WTC11 (cell line): Measurements from ENCODE around the gene OTOG. TPM values are rescaled to one million over a fixed set of nuclear protein-coding genes. Genes with fewer than 3 reads are reported as not detected.

Experiments used
- ATAC-seq: fragments of 200-7000 bp; cut with Tn5 transposase; 2 replicates; pipeline ENCODE4 v1.10.0; 2021; ENCODE audit warnings: mild to moderate bottlenecking, moderate library complexity
- CTCF ChIA-PET: fragments of 300-600 bp; sonication (Branson Sonifier 250); formaldehyde crosslinking; loops from one replicate; lab custom pipeline; 2021; ENCODE audit warnings: antibody characterized with exemption; lab: Charles Lee
- POLR2A ChIA-PET: fragments of 350-600 bp; sonication (Branson Sonifier 250); formaldehyde crosslinking; loops from one replicate; lab custom pipeline; 2021; ENCODE audit warnings: antibody characterized with exemption; lab: Charles Lee
- DNase-seq: peaks from one replicate; pipeline ENCODE4 v3.0.0; 2021; ENCODE audit warnings: low spot score
- H3K27ac Mint-ChIP-seq: 2 replicates; pipeline ENCODE4 v1.8.0; 2021; ENCODE audit warnings: mixed read lengths
- H3K27me3 Mint-ChIP-seq: 2 replicates; pipeline ENCODE4 v1.8.0; 2021; ENCODE audit warnings: low read depth, mild to moderate bottlenecking, moderate library complexity, mixed read lengths
- H3K36me3 Mint-ChIP-seq: 2 replicates; pipeline ENCODE4 v1.8.0; 2021; ENCODE audit warnings: mixed read lengths
- H3K4me1 Mint-ChIP-seq: 2 replicates; pipeline ENCODE4 v1.8.0; 2022; ENCODE audit warnings: mixed read lengths
- H3K4me3 Mint-ChIP-seq: 2 replicates; pipeline ENCODE4 v1.8.0; 2021; ENCODE audit warnings: mild to moderate bottlenecking, moderate library complexity, mixed read lengths
- H3K9me3 Mint-ChIP-seq: 2 replicates; pipeline ENCODE4 v1.8.0; 2021; ENCODE audit warnings: mixed read lengths
- CREM ChIP-seq: sonication (generic); formaldehyde crosslinking; IDR thresholded peaks from 2 replicates; pipeline ENCODE4 v1.8.1; 2022; ENCODE audit warnings: mild to moderate bottlenecking, missing genetic modification reagents, moderate library complexity
- FOXJ3 ChIP-seq: sonication (generic); formaldehyde crosslinking; IDR thresholded peaks from 2 replicates; pipeline ENCODE4 v1.9.0; 2021; ENCODE audit warnings: missing genetic modification reagents, mild to moderate bottlenecking, borderline replicate concordance
- HMGA2 ChIP-seq: fragments of 250-450 bp; sonication (Bioruptor Pico); IDR thresholded peaks from 2 replicates; pipeline ENCODE4 v1.4.0; 2021; ENCODE audit warnings: mild to moderate bottlenecking, moderate library complexity
- NFYB ChIP-seq: sonication (generic); formaldehyde crosslinking; conservative IDR thresholded peaks from 2 replicates; pipeline ENCODE4 v1.8.0; 2022; ENCODE audit warnings: low read depth, missing genetic modification reagents
- NR1H2 ChIP-seq: sonication (generic); formaldehyde crosslinking; IDR thresholded peaks from 2 replicates; pipeline ENCODE4 v1.9.0; 2021; ENCODE audit warnings: mild to moderate bottlenecking, moderate library complexity, missing genetic modification reagents
- RELA ChIP-seq: sonication (generic); formaldehyde crosslinking; IDR thresholded peaks from 2 replicates; pipeline ENCODE4 v1.8.1; 2022; ENCODE audit warnings: missing genetic modification reagents, mild to moderate bottlenecking, borderline replicate concordance
- TCF7 ChIP-seq: sonication (generic); formaldehyde crosslinking; IDR thresholded peaks from 2 replicates; pipeline ENCODE4 v1.8.0; 2022; ENCODE audit warnings: mild to moderate bottlenecking, low read depth, missing genetic modification reagents, moderate library complexity
- ZNF396 ChIP-seq: fragments of 250-450 bp; sonication (Bioruptor Pico); IDR thresholded peaks from 2 replicates; pipeline ENCODE4 v1.8.0; 2021; ENCODE audit warnings: mild to moderate bottlenecking, moderate library complexity, borderline replicate concordance
- ZNF423 ChIP-seq: fragments of 250-450 bp; sonication (Bioruptor Pico); IDR thresholded peaks from 2 replicates; pipeline ENCODE4 v2.1.2; 2022; ENCODE audit warnings: mild to moderate bottlenecking, moderate library complexity
- ZNF671 ChIP-seq: fragments of 250-450 bp; sonication (Bioruptor Pico); IDR thresholded peaks from 2 replicates; pipeline ENCODE4 v1.8.0; 2021; ENCODE audit warnings: mild to moderate bottlenecking
- total RNA-seq: library from RNA; stranded (reverse); gene quantifications from 3 replicates; pipeline ENCODE4 v1.2.3, GENCODE V29; 2021
- TF ChIP-seq, protein P1 (sequence below): sonication (generic); formaldehyde crosslinking; conservative IDR thresholded peaks from 2 replicates; pipeline ENCODE4 v1.8.1; 2022; ENCODE audit warnings: mild to moderate bottlenecking, missing genetic modification reagents
- TF ChIP-seq, protein P2 (sequence below): sonication (generic); formaldehyde crosslinking; IDR thresholded peaks from 2 replicates; pipeline ENCODE4 v1.8.1; 2023; ENCODE audit warnings: mild to moderate bottlenecking, missing genetic modification reagents, borderline replicate concordance
- TF ChIP-seq, protein P3 (sequence below): fragments of 250-450 bp; sonication (Bioruptor Pico); IDR thresholded peaks from 2 replicates; pipeline ENCODE4 v1.8.0; 2021; ENCODE audit warnings: mild to moderate bottlenecking
- TF ChIP-seq, protein P4 (sequence below): sonication (generic); formaldehyde crosslinking; IDR thresholded peaks from 2 replicates; pipeline ENCODE4 v1.8.1; 2023; ENCODE audit warnings: mild to moderate bottlenecking, missing genetic modification reagents
- TF ChIP-seq, protein P5 (sequence below): sonication (generic); formaldehyde crosslinking; IDR thresholded peaks from 2 replicates; pipeline ENCODE4 v1.8.0; 2022; ENCODE audit warnings: mild to moderate bottlenecking, missing genetic modification reagents
- TF ChIP-seq, protein P6 (sequence below): fragments of 250-450 bp; sonication (Bioruptor Pico); IDR thresholded peaks from 2 replicates; pipeline ENCODE4 v2.1.2; 2022; ENCODE audit warnings: mild to moderate bottlenecking, moderate library complexity

The OTOG gene
- total RNA-seq, 1 experiment from 2014 or later, result 1.4 TPM

DNA sequence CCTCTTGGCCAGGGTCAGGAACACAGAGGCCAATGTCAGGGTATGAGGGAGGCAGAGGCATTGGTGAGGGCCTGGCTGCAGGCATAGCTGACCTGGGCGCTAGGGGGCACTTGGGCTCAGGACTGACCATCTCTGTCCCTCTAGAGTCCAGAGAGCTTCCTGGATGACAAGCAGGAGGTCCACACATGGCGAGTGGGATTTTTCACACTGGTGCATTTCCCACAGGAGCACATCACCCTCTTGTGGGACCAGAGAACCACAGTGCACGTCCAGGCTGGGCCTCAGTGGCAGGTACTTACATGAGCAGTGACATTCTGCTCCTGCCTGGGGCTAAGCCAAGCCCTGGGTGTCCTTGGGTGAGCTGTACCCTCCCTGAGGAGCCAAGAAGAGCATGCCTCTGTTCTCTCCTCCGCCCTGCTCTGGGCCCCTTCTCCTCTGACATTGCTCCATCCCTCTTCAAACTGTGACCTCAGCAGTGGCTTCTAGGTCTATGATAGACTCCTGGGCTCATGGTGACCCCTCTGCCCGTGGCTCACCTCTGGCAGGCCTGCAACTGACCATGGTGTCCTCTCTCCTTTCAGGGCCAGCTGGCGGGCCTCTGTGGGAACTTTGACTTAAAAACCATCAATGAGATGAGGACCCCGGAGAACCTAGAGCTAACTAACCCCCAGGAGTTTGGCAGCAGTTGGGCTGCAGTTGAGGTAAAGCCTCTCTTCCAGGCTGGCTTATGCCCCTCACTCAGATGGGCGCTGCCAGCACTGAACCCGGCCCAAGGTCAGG, 46.6 kb downstream of the OTOG start (continued):
- TF ChIP-seq ZNF396 (CRISPR knock-in tag), result no peak
- no peak for TF ChIP-seq TCF7

DNA sequence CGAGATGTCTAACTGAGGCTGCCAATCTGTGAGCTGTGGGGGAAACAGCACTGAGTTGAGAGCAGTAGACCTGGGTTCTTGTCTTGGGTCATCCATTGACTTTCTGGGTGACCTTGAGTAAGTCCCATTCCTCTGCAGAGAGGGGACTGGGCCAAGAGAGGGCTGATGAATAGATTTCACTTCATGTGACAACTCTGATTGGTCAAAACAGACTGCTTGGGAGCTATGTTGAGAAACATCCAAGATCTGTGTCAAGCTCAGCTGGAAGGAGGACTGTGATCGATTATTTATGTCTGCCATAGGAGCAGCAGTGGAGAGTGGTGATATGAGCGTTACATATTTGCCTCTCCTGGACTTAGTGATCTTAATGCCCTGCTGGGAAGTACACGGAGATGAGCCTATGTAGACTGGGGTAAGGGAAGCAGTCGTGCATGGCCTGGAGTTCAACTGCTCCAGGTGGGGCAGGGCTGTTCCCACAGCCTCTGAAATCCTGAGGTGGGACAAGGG, 47.7 kb downstream of the OTOG start:
- no peak for ATAC-seq
- Mint-ChIP-seq H3K27ac (no peak overlapping the region), H3K4me3 (no peak overlapping the region), H3K36me3 (peaks cover 11% of the 10 kb centered on the region; the same call in 1 of the 2 replicates), H3K9me3 (peaks cover 24% of the 10 kb centered on the region), H3K27me3 (peaks cover 9% of the 10 kb centered on the region), H3K4me1 (no peaks in the 10 kb centered on the region)
- no peak for DNase-seq
- ChIA-PET CTCF (interaction anchor here (2.8 kb wide), 1 partner anchor 136 kb away, joined by 20 read pairs; no protein-coding TSS in a partner anchor), POLR2A (no interaction called here)
- no peak for TF ChIP-seq NR1H2 (CRISPR knock-in tag)
- no peak for TF ChIP-seq CREM (CRISPR knock-in tag)
- TF ChIP-seq, protein P1, sequence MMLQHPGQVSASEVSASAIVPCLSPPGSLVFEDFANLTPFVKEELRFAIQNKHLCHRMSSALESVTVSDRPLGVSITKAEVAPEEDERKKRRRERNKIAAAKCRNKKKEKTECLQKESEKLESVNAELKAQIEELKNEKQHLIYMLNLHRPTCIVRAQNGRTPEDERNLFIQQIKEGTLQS, result no peak
- no peak for TF ChIP-seq FOXJ3
- TF ChIP-seq ZNF423 (CRISPR knock-in tag), result no peak

DNA sequence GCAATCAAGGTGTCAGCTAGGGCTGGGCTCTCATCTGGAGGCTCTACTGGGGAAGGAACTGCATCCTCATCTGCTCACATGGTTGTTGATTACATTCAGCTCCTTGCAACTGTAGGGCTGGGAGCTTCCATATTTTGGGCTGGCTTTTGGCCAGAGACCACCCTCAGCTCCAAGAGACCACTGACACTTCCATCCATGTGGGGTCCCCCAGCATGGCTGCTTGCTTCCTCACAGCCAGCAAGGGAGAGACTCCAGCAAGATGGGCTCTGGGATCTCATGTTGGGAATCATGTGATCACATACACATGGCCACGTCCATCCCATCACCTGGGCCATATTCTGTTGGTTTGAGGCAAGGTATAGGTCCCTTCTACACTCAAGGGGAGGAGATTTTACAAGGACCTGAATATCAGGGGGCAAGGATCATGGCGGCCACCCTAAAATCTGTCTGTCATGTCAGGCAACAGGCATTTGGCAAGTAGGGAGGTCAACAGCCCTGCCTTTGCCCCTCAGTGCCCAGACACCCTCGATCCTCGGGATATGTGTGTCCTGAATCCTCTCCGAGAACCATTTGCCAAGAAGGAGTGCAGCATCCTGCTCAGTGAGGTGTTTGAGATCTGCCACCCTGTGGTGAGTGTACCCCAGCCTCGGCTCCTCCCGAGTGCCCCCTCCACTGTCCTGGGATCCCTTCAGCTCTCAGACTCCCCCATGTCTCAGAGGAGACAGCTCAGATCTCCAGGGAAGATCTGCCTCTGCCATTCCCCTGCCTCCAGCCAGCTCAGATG, 48.7 kb downstream of the OTOG start:
- no peak for TF ChIP-seq ZNF671 (CRISPR knock-in tag)
- TF ChIP-seq NR1H2 (CRISPR knock-in tag), result no peak
- TF ChIP-seq, protein P2, sequence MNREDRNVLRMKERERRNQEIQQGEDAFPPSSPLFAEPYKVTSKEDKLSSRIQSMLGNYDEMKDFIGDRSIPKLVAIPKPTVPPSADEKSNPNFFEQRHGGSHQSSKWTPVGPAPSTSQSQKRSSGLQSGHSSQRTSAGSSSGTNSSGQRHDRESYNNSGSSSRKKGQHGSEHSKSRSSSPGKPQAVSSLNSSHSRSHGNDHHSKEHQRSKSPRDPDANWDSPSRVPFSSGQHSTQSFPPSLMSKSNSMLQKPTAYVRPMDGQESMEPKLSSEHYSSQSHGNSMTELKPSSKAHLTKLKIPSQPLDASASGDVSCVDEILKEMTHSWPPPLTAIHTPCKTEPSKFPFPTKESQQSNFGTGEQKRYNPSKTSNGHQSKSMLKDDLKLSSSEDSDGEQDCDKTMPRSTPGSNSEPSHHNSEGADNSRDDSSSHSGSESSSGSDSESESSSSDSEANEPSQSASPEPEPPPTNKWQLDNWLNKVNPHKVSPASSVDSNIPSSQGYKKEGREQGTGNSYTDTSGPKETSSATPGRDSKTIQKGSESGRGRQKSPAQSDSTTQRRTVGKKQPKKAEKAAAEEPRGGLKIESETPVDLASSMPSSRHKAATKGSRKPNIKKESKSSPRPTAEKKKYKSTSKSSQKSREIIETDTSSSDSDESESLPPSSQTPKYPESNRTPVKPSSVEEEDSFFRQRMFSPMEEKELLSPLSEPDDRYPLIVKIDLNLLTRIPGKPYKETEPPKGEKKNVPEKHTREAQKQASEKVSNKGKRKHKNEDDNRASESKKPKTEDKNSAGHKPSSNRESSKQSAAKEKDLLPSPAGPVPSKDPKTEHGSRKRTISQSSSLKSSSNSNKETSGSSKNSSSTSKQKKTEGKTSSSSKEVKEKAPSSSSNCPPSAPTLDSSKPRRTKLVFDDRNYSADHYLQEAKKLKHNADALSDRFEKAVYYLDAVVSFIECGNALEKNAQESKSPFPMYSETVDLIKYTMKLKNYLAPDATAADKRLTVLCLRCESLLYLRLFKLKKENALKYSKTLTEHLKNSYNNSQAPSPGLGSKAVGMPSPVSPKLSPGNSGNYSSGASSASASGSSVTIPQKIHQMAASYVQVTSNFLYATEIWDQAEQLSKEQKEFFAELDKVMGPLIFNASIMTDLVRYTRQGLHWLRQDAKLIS (CRISPR knock-in tag), result no peak
- TF ChIP-seq CREM (CRISPR knock-in tag), result no peak
- TF ChIP-seq, protein P3, sequence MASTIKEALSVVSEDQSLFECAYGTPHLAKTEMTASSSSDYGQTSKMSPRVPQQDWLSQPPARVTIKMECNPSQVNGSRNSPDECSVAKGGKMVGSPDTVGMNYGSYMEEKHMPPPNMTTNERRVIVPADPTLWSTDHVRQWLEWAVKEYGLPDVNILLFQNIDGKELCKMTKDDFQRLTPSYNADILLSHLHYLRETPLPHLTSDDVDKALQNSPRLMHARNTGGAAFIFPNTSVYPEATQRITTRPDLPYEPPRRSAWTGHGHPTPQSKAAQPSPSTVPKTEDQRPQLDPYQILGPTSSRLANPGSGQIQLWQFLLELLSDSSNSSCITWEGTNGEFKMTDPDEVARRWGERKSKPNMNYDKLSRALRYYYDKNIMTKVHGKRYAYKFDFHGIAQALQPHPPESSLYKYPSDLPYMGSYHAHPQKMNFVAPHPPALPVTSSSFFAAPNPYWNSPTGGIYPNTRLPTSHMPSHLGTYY (CRISPR knock-in tag), result no peak
- TF ChIP-seq, protein P4, sequence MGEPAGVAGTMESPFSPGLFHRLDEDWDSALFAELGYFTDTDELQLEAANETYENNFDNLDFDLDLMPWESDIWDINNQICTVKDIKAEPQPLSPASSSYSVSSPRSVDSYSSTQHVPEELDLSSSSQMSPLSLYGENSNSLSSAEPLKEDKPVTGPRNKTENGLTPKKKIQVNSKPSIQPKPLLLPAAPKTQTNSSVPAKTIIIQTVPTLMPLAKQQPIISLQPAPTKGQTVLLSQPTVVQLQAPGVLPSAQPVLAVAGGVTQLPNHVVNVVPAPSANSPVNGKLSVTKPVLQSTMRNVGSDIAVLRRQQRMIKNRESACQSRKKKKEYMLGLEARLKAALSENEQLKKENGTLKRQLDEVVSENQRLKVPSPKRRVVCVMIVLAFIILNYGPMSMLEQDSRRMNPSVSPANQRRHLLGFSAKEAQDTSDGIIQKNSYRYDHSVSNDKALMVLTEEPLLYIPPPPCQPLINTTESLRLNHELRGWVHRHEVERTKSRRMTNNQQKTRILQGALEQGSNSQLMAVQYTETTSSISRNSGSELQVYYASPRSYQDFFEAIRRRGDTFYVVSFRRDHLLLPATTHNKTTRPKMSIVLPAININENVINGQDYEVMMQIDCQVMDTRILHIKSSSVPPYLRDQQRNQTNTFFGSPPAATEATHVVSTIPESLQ (CRISPR knock-in tag), result no peak
- TF ChIP-seq HMGA2 (CRISPR knock-in tag), result no peak
- TF ChIP-seq ZNF396 (CRISPR knock-in tag), result no peak
- no peak for TF ChIP-seq TCF7
- no peak for TF ChIP-seq NFYB (CRISPR knock-in tag)
- no peak for TF ChIP-seq RELA
- TF ChIP-seq, protein P5, sequence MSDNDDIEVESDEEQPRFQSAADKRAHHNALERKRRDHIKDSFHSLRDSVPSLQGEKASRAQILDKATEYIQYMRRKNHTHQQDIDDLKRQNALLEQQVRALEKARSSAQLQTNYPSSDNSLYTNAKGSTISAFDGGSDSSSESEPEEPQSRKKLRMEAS (CRISPR knock-in tag), result no peak
- TF ChIP-seq, protein P6, sequence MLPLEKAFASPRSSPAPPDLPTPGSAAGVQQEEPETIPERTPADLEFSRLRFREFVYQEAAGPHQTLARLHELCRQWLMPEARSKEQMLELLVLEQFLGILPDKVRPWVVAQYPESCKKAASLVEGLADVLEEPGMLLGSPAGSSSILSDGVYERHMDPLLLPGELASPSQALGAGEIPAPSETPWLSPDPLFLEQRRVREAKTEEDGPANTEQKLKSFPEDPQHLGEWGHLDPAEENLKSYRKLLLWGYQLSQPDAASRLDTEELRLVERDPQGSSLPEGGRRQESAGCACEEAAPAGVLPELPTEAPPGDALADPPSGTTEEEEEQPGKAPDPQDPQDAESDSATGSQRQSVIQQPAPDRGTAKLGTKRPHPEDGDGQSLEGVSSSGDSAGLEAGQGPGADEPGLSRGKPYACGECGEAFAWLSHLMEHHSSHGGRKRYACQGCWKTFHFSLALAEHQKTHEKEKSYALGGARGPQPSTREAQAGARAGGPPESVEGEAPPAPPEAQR, result no peak
- ChIA-PET CTCF (interaction anchor here (1.3 to 2.8 kb wide), 3 partner anchors 68 to 135 kb away, joined by 4 to 20 read pairs (median 5); partner anchors contain the start of gene MYOD1), POLR2A (no interaction called here)
- peaks cover 11% of the 10 kb centered on the region; the same call in 1 of the 2 replicates for H3K36me3 Mint-ChIP-seq
- H3K27ac Mint-ChIP-seq, result no peak overlapping the region
- DNase-seq (peak; percentile 5), ATAC-seq (no peak)
- peaks cover under 1% of the 10 kb centered on the region for H3K4me1 Mint-ChIP-seq
- peaks cover 11% of the 10 kb centered on the region for H3K27me3 Mint-ChIP-seq
- no peak overlapping the region for H3K4me3 Mint-ChIP-seq
- H3K9me3 Mint-ChIP-seq, result peaks cover 24% of the 10 kb centered on the region
